Measurements from ENCODE around the gene EDDM3A. TPM values are rescaled to one million over a fixed set of nuclear protein-coding genes. Genes with fewer than 3 reads are reported as not detected.
"Not testable (repeated sequence)": the region's sequence is repeated elsewhere in the genome, so short reads cannot be mapped to it uniquely, and the experiment has no call there.

EDDM3A gene
- total RNA-seq, 1 donor from 2014 or later = not detected

DNA sequence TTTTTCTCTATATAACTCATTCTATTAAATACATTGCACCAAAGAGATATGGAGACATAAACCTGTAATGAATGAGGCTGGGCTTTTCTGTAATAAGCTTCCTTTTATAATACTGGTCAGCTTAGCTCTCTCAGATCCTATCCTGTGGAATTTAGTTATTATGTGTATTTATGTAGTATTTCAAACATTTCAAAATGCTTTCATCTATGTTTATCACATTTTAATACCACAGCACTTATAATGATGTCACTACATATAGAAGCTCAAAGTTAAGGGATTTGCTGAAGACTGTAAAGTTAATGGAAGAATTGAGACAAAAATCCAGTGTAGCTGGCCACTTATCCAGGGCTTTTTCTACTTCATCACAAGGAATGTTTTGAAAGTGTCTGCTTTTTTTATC lies 45.8 kb upstream of the EDDM3A start:
- H3K27me3 Mint-ChIP-seq (ENCODE audit: low read depth) = no peaks in the 10 kb centered on the region
- H3K9me3 Mint-ChIP-seq = no peaks in the 10 kb centered on the region

DNA sequence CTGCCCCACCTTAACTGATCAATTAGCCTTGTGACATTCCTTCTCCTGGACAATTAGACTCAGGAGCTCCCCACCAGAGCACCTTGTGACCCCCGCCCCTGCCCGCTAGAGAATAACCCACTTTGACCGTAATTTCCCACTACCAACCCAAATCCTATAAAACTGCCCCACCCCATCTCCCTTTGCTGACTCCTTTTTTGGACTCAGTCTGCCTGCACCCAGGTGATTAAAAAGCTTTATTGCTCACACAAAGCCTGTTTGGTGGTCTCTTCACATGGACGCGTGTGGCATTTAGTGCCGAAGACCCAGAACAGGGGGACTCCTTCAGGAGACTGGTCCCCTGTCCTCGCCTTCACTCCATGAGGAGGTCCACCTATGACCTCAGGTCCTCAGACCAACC lies 44.7 kb upstream of the EDDM3A start:
- not testable (repeated sequence) for H3K4me1 Mint-ChIP-seq; H3K36me3 Mint-ChIP-seq; H3K27me3 Mint-ChIP-seq (ENCODE audit: low read depth); H3K9me3 Mint-ChIP-seq; H3K4me3 Mint-ChIP-seq; H3K27ac Mint-ChIP-seq; DNase-seq (ENCODE audit: low spot score in 2 of 2, unreplicated experiment in 2 of 2)

More for the DNA sequence above, 45.8 kb upstream of the EDDM3A start:
- TF ChIP-seq, protein P1, sequence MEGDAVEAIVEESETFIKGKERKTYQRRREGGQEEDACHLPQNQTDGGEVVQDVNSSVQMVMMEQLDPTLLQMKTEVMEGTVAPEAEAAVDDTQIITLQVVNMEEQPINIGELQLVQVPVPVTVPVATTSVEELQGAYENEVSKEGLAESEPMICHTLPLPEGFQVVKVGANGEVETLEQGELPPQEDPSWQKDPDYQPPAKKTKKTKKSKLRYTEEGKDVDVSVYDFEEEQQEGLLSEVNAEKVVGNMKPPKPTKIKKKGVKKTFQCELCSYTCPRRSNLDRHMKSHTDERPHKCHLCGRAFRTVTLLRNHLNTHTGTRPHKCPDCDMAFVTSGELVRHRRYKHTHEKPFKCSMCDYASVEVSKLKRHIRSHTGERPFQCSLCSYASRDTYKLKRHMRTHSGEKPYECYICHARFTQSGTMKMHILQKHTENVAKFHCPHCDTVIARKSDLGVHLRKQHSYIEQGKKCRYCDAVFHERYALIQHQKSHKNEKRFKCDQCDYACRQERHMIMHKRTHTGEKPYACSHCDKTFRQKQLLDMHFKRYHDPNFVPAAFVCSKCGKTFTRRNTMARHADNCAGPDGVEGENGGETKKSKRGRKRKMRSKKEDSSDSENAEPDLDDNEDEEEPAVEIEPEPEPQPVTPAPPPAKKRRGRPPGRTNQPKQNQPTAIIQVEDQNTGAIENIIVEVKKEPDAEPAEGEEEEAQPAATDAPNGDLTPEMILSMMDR (IDR thresholded peaks at IDR 0.05; ENCODE audit: unreplicated experiment) = no peak
- no peak for DNase-seq (ENCODE audit: low spot score in 2 of 2, unreplicated experiment in 2 of 2)
- Mint-ChIP-seq H3K4me3 (no peak overlapping the region), H3K4me1 (peaks cover 2% of the 10 kb centered on the region), H3K27ac (no peak overlapping the region), H3K36me3 (peaks cover 5% of the 10 kb centered on the region)

DNA sequence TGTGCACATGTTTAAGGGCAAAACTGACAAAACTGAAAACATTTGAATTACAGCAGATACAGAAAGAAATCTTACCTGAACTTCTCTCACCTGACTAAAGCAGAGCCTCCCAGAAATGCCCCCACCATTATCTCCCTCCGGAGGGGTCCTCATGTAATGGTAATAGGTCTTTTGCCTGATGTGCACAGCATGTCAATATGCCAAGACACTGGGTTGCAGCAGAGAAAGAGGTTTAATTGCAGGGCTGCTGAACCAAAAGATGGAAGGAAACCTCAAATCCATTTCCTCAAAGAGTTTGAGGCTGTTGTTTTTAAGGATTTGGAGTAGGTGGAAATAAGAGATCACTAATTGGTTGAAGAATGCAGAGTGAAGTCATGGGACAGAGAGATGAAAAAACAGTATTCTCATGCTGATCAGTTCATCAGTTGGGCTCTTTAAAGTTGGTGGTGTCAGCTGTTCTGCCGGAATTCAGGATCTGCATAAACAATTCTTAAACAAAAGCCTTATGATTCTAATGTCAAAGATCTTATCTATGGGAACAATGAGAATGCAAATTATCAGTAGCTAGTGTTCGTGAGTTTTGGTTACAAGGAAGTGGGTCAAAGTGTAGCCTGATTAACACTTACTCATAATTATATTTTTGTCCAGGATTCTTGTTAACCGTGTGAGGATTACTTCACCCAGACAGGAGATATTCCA lies 38.9 kb upstream of the EDDM3A start:
- H3K27ac Mint-ChIP-seq = no peak overlapping the region
- TF ChIP-seq, protein P1 (IDR thresholded peaks at IDR 0.05; ENCODE audit: unreplicated experiment) = no peak
- no peak for DNase-seq (ENCODE audit: low spot score in 2 of 2, unreplicated experiment in 2 of 2)
- no peaks in the 10 kb centered on the region for H3K36me3 Mint-ChIP-seq
- no peaks in the 10 kb centered on the region for H3K27me3 Mint-ChIP-seq (ENCODE audit: low read depth)
- peaks cover 6% of the 10 kb centered on the region for H3K4me1 Mint-ChIP-seq
- no peak overlapping the region for H3K4me3 Mint-ChIP-seq
- no peaks in the 10 kb centered on the region for H3K9me3 Mint-ChIP-seq

DNA sequence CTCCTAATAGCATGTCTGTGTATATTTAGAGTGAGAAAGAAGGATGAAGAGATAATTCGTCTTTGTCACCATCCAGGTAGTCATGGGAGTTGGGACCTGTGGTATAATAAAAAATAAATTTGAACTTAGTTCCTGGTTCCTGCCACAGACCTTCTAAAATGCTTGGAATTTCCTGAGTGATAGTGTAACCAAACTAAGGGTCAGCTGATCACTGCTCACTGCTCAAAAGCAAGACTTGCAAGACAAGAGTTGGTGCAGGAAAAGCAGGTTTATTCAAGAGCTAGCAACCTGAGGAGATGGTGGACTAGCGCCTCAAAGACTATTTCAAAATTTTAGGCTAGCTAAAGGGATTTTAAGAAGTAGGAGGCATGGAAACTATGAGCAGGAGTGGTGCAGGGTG lies 38.1 kb upstream of the EDDM3A start:
- Mint-ChIP-seq H3K4me3 (no peak overlapping the region), H3K27me3 (ENCODE audit: low read depth) (no peaks in the 10 kb centered on the region), H3K4me1 (peaks cover 6% of the 10 kb centered on the region), H3K9me3 (no peaks in the 10 kb centered on the region), H3K36me3 (no peaks in the 10 kb centered on the region), H3K27ac (no peak overlapping the region)
- TF ChIP-seq, protein P1 (IDR thresholded peaks at IDR 0.05; ENCODE audit: unreplicated experiment) = no peak
- DNase-seq (ENCODE audit: low spot score in 2 of 2, unreplicated experiment in 2 of 2) = no peak

DNA sequence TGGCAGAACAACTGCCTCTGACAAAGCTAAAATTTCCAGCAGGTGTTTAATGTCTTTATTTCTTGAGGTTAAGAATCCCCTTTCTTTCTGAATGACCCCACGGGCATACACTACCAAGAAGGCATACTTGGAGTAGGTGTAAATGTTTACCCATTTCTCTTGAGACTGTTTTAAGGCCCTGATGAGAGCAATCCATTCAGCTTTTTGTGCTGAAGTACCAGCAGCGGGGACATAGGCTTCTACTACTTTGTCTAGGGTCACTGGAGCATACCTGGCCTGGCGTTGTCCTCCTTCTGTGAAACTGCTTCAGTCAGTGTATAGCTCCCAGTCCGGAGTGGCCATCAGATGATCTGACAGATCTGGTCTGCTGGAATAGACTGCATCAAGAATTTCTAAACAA lies 34.4 kb upstream of the EDDM3A start:
- no peak for DNase-seq (ENCODE audit: low spot score in 2 of 2, unreplicated experiment in 2 of 2)
- TF ChIP-seq, protein P1 (IDR thresholded peaks at IDR 0.05; ENCODE audit: unreplicated experiment) = no peak
- H3K36me3 Mint-ChIP-seq = no peaks in the 10 kb centered on the region
- H3K9me3 Mint-ChIP-seq = no peaks in the 10 kb centered on the region
- H3K27ac Mint-ChIP-seq = no peak overlapping the region
- peaks cover 6% of the 10 kb centered on the region for H3K4me1 Mint-ChIP-seq
- H3K4me3 Mint-ChIP-seq = no peak overlapping the region
- H3K27me3 Mint-ChIP-seq (ENCODE audit: low read depth) = no peaks in the 10 kb centered on the region

DNA sequence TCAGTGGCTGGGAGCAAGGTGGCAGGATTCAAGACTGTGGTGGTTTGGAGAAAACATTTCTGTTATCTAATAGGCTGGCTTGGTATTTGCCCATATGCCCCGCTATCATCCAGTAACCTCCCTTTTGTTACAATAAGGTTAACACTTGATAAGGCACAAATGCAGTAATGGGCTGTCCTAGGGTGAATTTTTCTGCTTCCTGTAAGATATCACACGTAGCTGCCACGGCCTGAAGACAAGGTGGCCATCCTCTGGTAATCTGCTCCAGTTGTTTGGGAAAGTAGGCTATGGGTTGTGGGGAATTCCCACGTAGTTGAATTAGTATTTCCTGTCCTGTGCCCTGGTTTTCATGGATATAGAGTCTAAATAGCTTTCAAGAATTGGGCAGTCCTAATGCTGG lies 34.0 kb upstream of the EDDM3A start:
- Mint-ChIP-seq H3K4me3 (no peak overlapping the region), H3K27ac (no peak overlapping the region), H3K4me1 (peaks cover 6% of the 10 kb centered on the region), H3K36me3 (no peaks in the 10 kb centered on the region), H3K27me3 (ENCODE audit: low read depth) (no peaks in the 10 kb centered on the region), H3K9me3 (peaks cover 1% of the 10 kb centered on the region)
- TF ChIP-seq, protein P1 (IDR thresholded peaks at IDR 0.05; ENCODE audit: unreplicated experiment) = no peak
- no peak for DNase-seq (ENCODE audit: low spot score in 2 of 2, unreplicated experiment in 2 of 2)
